Erythroblast (primary cell): Measurements from ENCODE around the gene FCN3.
"Not testable (repeated sequence)": the region's sequence is repeated elsewhere in the genome, so short reads cannot be mapped to it uniquely, and the experiment has no call there.

ENCODE experiments used
- DNase-seq, 2 experiments: peaks; one replicate each; lab custom pipeline; 2025; lab: John Stamatoyannopoulos, UW
- GATA1 ChIP-seq: IDR thresholded peaks from 2 replicates; pipeline ENCODE4 v1.6.1; 2011; ENCODE audit warnings: low read depth, mild to moderate bottlenecking, control low read depth, low read length, moderate library complexity
- POLR2A ChIP-seq: IDR thresholded peaks from 2 replicates; pipeline ENCODE4 v1.6.1; 2011; ENCODE audit warnings: mild to moderate bottlenecking, low read length

The FCN3 gene

DNA sequence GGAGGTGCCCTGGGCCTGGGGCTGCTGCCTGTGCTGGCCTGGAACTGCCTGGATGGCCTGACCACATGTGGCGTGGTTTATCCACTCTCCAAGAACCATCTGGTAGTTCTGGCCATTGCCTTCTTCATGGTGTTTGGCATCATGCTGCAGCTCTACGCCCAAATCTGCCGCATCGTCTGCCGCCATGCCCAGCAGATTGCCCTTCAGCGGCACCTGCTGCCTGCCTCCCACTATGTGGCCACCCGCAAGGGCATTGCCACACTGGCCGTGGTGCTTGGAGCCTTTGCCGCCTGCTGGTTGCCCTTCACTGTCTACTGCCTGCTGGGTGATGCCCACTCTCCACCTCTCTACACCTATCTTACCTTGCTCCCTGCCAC, 19.6 kb upstream of the FCN3 start:
- TF ChIP-seq GATA1: no peak

DNA sequence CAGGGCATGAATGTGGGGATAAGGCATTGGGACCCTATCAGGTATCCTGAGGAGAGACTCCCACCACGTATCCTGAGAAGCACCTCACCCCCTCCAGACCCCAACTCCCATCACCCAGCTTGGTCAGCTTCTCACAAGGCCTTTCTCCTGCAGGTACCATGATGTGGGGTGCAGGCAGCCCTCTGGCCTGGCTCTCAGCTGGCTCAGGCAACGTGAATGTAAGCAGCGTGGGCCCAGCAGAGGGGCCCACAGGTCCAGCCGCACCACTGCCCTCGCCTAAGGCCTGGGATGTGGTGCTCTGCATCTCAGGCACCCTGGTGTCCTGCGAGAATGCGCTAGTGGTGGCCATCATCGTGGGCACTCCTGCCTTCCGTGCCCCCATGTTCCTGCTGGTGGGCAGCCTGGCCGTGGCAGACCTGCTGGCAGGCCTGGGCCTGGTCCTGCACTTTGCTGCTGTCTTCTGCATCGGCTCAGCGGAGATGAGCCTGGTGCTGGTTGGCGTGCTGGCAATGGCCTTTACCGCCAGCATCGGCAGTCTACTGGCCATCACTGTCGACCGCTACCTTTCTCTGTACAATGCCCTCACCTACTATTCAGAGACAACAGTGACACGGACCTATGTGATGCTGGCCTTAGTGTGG, 19.1 kb upstream of the FCN3 start:
- TF ChIP-seq POLR2A: no peak
- no peak for DNase-seq

More for the DNA sequence above, 19.6 kb upstream of the FCN3 start:
- no peak for DNase-seq

DNA sequence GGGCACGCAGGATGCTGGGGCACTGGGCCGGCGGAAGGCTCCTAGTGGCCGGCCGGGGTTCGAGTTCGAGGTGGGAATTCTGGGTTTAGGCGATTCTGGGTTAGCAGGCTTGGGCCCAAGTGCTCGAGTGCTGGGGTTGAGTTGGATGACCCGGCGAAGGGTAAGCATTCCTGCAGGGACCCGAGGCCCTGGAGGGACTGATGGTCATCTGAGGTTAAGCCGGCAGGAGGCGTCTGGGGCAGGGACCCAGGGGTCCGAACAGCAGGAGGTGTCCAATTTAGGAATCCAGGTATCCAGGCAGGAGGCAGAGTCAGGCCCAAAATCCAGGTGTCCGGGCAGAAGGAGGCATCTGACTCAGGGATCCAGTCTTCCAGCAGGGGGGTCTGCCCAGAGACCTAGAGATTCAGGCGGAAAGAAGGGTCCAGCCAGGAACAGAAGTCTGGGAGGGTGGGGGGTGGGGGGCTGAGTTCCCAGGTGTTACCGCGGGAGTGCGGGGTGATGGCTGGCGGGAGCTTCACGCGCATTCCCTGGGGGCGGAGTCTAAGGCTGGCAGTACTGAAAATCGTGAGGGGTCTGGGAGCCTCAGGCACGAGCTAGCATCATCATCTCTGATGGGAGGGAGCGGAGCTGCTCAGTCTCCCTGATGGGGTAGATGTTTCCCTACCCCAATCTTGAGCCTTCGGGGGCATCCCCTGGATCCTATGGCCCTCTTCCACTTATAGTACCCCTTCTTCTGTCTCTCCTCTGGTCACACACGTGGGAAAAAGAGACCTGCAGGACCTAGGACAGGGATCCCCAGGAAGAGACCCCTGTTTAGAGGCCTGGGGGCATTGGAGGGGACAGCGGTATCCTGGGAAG, 18.4 kb upstream of the FCN3 start:
- TF ChIP-seq POLR2A: peak; percentile 21
- TF ChIP-seq GATA1: no peak
- peak in 1 of 2 experiments; percentile 65 for DNase-seq

DNA sequence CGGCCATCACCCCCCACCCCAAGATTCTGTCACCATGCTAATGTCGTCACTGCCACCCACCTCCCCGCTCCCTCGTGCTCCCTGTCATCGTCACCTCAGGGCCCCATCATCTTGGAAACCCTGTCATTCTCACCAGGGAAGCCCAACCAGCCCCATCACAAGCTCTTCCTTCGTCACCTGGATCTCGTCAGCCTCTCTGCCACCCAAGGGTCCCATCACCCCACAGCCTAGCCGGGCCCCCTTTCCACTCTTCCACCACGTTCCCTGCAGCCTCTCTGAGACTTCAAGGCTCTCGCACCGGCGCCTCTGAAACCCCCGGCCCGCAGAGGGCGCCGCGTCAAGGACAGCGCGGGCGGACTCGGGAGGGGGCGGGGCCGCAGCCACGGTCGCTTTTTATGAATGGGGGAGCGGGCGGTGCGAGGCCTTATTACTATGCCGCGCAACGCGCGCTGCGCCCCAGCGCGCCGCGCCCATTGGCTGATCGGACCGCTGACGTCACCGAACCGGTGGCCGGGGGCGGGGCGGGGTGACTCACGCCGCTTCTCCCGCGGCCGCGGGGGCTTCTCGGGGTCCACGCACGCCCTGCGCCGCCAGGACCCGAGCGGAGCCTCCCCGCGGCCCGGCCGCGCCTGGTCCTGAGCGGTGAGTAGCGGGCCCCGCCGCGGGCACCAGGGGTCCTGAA, 17.6 kb upstream of the FCN3 start, which contains the start of gene GPR3:
Gene GPR3 (plus strand): TSS at position 527 of the 682 bp plus-strand sequence. CDS start 1,177 bp downstream, outside the sequence.
- DNase-seq: peak; percentile 93 to 96
- TF ChIP-seq POLR2A: peak; percentile 3
- no peak for TF ChIP-seq GATA1

DNA sequence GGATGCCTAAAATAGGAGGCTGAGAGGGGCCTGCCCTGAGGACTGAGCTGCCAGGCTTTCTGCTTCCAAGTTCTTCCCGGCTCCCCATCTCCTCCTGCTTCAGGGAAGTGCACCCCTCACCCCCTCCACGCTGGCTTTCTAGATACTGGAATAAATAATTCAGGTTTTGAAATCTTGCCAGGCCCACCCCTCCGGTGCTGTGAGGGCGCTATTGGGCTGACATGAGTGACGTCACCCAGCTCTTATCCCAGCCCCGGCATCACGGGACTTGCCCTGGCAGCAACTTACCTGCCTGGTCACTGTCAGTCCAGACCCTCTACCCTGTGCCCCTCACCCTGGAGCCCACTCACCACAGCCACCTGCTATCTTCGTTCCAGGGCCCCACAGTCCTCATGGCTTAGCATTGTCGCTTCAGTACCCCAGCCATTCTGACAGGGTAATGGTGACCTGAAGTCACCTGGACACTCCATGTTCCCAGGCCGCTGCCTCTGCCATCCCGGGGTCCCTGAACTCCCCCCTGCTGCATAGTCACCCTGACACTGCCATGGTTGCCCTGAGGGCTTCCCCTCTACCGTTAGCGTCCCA, 17.0 kb upstream of the FCN3 start:
- no peak for TF ChIP-seq POLR2A
- peak in 1 of 2 experiments; percentile 84 for DNase-seq

DNA sequence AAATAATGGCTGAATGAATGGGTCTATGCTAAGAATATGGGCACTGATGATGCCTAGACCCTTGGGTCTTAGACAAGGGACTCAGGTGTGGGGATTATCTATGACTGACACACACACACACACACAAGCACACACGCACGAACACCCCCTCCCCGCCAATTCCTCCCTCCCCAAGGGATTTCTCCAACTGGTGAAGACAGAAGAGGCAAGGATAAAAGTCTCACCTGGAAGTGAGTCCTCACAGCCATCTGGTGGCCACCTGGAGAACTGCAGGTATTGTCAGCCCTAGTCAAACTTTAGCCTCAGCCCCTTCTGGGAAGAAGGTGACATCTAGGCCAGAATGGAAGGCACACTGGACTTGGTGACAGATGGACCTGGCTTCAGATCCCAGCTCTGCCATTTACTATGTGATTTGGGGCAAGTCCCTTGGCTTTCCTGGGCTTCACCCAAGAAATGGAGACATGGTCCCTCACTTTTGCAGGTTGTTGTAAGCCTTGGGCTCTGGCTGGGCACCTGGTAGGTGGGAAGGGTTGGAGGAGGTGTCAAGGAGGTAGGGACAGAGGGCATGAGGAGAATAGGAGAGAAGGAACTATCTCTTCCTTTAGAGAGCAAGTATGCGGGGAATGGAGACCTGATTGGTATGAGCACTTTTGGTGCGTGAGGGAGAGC, 13.8 kb upstream of the FCN3 start:
- peak in 1 of 2 experiments; percentile 70 for DNase-seq
- TF ChIP-seq POLR2A (no peak), GATA1 (no peak)

DNA sequence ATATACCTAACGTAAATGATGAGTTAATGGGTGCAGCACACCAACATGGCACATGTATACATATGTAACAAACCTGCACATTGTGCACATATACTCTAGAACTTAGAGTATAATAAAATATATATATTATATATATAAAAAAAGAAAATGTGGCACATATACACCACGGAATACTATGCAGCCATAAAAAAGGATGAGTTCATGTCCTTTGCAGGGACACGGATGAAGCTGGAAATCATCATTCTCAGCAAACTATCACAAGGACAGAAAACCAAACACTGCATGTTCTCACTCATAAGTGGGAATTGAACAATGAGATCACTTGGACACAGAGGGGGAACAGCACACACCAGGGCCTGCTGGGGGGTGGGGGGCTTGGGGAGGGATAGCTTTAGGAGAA, 10.2 kb upstream of the FCN3 start:
- DNase-seq: not testable (repeated sequence)

DNA sequence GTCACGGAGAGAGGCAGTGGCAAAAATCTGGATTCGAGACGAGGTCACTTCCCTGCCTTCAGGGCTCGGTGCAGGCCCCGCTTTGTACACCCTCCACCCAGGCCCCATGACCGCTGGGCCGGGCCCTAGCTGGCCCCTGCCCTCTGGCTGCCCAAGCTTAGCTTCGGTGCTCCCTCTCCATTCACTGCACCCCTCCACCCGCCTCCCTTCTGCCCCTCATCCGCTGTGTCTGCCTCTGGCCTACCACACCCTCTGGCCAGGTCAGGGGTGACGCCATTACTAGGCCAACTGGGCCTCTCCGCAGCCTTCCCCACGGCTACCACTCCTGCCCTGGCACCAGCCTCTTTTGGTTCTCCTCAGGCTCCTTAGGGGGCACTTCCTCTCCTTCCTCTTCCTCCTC, 9.0 kb upstream of the FCN3 start:
- TF ChIP-seq GATA1 (no peak), POLR2A (no peak)
- DNase-seq: no peak

DNA sequence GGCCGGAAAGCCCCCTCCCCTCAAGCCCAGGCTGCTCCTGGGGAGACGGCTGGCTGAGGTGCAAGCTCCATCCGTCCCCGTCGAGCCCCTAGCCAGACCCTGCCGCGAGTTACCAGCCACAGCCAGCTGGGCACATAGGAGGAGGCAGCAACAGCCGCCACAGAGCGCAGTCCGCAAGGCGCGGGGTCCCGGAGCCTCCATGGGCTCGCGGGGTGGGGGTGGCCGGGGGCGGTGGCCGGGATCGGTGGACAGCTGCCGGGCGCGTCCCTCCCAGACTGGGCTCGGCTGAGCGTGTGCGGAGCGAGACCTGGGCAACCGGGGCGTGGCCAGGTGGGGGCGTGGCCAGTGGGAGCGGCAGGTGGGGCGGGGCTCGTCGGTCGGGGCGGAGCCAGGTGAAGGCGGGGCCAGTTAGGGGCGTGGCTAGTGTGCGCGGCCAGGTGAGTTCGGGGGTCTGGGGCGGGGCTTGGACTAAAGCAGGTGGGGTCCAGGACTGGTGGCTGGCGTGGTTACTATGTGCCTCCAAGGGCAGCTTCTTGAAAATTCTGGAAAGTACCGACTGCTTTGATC, 8.5 kb upstream of the FCN3 start, which contains the start of gene CD164L2:
Gene CD164L2 (minus strand): TSS at position 295 of the 567 bp plus-strand sequence. CDS start 94 bp downstream, at position 201.
- DNase-seq: peak in 1 of 2 experiments; percentile 57
- TF ChIP-seq POLR2A (no peak), GATA1 (no peak)

DNA sequence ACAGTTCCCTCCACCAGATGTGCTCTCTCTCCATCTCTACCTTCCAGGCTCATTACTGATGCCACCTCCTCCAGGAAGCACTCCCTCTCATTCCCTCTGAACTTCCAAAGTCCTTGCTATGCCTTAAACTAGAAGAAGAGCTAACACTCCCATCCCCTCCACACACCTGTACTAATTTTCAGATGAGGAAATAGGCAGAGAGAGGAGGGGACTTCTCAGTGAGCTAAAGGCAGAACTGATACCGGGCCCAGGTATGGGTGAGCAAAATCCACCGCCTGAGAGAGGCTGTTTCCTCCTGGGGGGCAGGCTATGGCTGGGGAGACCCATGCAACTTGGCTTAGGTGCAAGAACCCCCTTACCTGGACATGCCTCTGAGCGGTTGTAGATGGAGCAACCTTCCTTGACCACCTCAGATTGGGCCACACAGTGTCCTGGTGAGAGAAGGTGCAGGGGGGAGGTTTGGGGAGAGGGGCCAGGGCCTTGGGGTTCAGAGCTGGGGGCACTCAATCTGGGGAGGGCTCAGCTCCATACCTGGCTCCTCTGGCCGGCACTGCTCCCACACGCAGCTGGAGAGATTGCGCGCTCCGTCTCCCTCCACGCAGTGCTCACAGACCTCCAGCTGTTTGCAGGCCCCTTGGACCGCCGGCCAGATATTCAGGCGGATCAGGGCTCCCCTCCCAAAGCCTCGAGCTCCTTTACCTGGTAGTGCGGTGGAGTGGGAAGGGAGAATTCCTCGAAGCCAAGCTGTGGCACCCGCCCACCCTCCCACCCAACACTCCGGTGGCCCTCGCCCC, 7.5 kb upstream of the FCN3 start:
- DNase-seq: no peak
- TF ChIP-seq POLR2A (no peak), GATA1 (no peak)

DNA sequence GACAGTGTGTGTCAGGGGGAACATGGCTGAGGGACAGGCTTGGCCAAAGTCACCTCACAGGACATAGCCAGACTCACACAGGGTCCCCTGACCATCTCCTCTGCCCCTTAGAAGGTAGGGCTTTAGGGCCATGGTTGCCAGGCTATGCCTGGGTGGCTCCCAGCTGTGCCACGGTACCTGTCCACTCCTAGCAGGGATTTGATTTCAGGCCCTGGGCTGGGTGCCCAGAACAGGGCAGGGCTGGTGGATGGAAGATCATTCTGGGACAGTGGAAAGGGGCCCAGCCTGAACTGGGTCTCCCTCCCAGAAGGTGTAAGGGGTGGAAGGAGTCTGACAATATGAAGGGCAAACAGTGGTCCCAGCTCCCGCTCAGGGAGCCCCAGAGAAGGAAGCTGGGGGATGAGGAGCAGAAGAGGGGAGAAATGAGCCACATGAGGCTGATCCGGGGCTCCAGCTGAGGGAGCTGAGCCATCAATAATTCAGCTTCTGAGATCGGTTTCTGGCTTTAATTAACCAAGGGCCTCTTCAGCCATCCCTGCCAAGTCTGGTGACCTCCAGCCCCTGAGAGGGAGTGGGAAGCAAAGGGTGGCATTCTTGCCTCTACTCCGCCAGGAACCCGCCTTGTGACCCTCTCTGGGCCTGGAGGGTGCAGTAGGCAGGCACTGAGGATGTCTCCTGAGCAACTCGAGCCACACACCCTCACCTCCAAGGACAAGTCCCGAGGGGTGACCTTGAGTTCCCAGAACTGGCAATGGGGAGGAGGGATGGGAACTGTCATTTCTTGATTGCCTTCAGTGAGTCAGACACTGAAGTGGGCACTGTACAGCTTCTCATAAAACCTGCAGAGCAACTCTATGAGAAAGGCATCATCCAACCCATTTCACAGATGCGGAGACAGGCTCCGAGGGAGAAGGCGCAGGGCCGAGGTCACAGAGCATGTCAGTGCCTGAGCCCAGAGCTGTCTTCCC, 6.4 kb upstream of the FCN3 start:
- no peak for TF ChIP-seq POLR2A
- TF ChIP-seq GATA1: no peak
- DNase-seq: no peak

DNA sequence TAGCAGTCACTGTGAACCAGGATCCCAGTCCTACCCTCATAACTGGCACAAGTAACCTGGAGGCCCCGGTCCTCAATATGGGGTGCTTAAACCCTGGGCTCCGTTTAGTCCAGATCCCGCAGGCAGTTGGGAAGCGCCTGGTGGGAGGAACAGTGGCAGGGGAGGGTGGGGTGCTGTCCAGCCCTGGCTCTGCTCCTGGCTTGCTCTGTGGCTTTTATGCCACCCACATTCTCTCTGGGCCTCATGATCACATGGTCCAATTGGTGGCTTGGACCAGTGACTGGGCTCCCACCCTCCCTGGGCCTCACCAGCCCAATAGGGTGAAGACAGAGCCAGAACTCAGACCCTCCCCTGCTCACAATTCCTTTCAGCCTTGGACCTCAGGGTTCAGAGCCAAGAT, 5.6 kb upstream of the FCN3 start:
- DNase-seq: no peak
- no peak for TF ChIP-seq POLR2A
- TF ChIP-seq GATA1: no peak
